Activated CD8-positive, alpha-beta T cell treated with anti-CD3 and anti-CD28 coated beads for 36 hours (primary cell): ENCODE measurements around the gene ZNF622. TPM values are rescaled to one million over a fixed set of nuclear protein-coding genes. Genes with fewer than 3 reads are reported as not detected.

ENCODE experiments used
- ATAC-seq: fragments of 200-7000 bp; cut with Tn5 transposase; one replicate; pipeline ENCODE4 v1.10.0; 2021; ENCODE audit warnings: mild to moderate bottlenecking, moderate library complexity
- CTCF ChIA-PET: fragments of 350-600 bp; sonication (Branson Sonifier 250); formaldehyde crosslinking; loops from one replicate; lab custom pipeline; 2021; ENCODE audit warnings: antibody characterized with exemption; lab: Charles Lee
- POLR2A ChIA-PET: fragments of 350-600 bp; sonication (Branson Sonifier 250); formaldehyde crosslinking; loops from one replicate; lab custom pipeline; 2021; ENCODE audit warnings: antibody characterized with exemption; lab: Charles Lee
- DNase-seq: peaks from one replicate; pipeline ENCODE4 v3.0.0-alpha.2; 2020
- H3K27ac Mint-ChIP-seq: one replicate; pipeline ENCODE4 v1.8.0; 2021; ENCODE audit warnings: mild to moderate bottlenecking, mixed read lengths
- H3K27me3 Mint-ChIP-seq: one replicate; pipeline ENCODE4 v1.8.0; 2021; ENCODE audit warnings: mixed read lengths
- H3K36me3 Mint-ChIP-seq: one replicate; pipeline ENCODE4 v1.8.0; 2021; ENCODE audit warnings: low read depth, mixed read lengths
- H3K4me1 Mint-ChIP-seq: one replicate; pipeline ENCODE4 v1.8.0; 2021; ENCODE audit warnings: low read depth, mixed read lengths
- H3K4me3 Mint-ChIP-seq: one replicate; pipeline ENCODE4 v1.8.0; 2021; ENCODE audit warnings: mild to moderate bottlenecking, moderate library complexity, mixed read lengths
- H3K9me3 Mint-ChIP-seq: one replicate; pipeline ENCODE4 v1.8.0; 2021; ENCODE audit warnings: mixed read lengths
- CTCF ChIP-seq: fragments of 200-600 bp; IDR thresholded peaks from one replicate; pipeline ENCODE4 v1.8.0; 2022; ENCODE audit warnings: antibody characterized with exemption, mild to moderate bottlenecking
- intact Hi-C: fragments of 100-400 bp; cut with micrococcal nuclease; formaldehyde crosslinking; loops from one replicate; pipeline ENCODE4 v1.10.0; 2022
- total RNA-seq, 2 experiments: library from RNA; stranded (reverse); gene quantifications; one replicate each; pipeline ENCODE4 v1.2.3, GENCODE V29; 2021

ZNF622 gene
- total RNA-seq, 2 experiments from 2014 or later, result 36.7 to 38.4 TPM

GRCh38 chr5:16505904-16506303 lies 40.3 kb upstream of the ZNF622 start:
- no peak for DNase-seq
- ChIA-PET POLR2A (no interaction called here), CTCF (interaction anchor here (0.6 to 1.2 kb wide), 3 partner anchors 16 to 45 kb away, joined by 3 to 7 read pairs (median 4); no protein-coding TSS in a partner anchor)
- TF ChIP-seq CTCF, result no peak
- H3K27me3 Mint-ChIP-seq, result no peaks in the 10 kb centered on the region
- intact Hi-C loops, result no loop called here
- H3K27ac Mint-ChIP-seq, result no peak overlapping the region
- H3K4me3 Mint-ChIP-seq, result no peak overlapping the region
- ATAC-seq, result no peak
- H3K4me1 Mint-ChIP-seq, result peaks cover 30% of the 10 kb centered on the region
- peaks cover 11% of the 10 kb centered on the region for H3K36me3 Mint-ChIP-seq
- peaks cover 2% of the 10 kb centered on the region for H3K9me3 Mint-ChIP-seq

- POLR2A ChIA-PET, result no interaction called here
- Mint-ChIP-seq H3K9me3 (peaks cover 2% of the 10 kb centered on the region), H3K36me3 (peaks cover 13% of the 10 kb centered on the region), H3K4me3 (no peak overlapping the region), H3K4me1 (peaks cover 27% of the 10 kb centered on the region), H3K27ac (no peak overlapping the region), H3K27me3 (no peaks in the 10 kb centered on the region)
- no peak for TF ChIP-seq CTCF
- DNase-seq (no peak), ATAC-seq (no peak)
- intact Hi-C loops, result no loop called here
- CTCF ChIA-PET, result interaction anchor here (1.2 kb wide), 2 partner anchors 15 to 45 kb away, joined by 4 to 7 read pairs; no protein-coding TSS in a partner anchor
These were observed 39.7 kb upstream of the ZNF622 start for GRCh38 chr5:16505140-16505891.

DNA sequence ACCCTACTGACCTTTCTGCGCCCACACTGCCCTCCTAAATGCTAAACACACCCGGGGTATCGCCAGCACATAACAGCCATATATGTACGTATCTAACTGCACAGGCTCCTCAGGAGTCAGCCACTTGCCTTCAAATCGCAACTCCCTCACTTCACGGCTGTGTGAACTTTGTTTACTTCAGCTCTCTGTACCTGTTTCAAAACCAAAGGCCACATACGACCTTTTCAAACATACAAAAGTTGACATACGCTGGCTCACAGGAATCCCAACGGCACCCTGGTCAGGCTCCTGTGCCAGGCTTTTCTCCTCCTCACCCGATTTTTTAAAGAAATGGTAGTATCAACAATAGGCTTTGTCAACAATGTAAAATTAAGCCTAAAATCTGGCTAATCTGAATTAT lies 39.0 kb upstream of the ZNF622 start:
- Mint-ChIP-seq H3K9me3 (peaks cover 2% of the 10 kb centered on the region), H3K36me3 (peaks cover 17% of the 10 kb centered on the region), H3K4me3 (no peak overlapping the region), H3K27ac (no peak overlapping the region), H3K27me3 (no peaks in the 10 kb centered on the region), H3K4me1 (peaks cover 24% of the 10 kb centered on the region)
- no peak for DNase-seq
- ChIA-PET POLR2A (no interaction called here), CTCF (no interaction called here)
- TF ChIP-seq CTCF, result no peak
- intact Hi-C loops, result no loop called here
- no peak for ATAC-seq

- POLR2A ChIA-PET, result no interaction called here
- TF ChIP-seq CTCF, result no peak
- Mint-ChIP-seq H3K27me3 (no peaks in the 10 kb centered on the region), H3K4me1 (peaks cover 17% of the 10 kb centered on the region), H3K9me3 (peaks cover 3% of the 10 kb centered on the region), H3K36me3 (peaks cover 20% of the 10 kb centered on the region), H3K27ac (no peak overlapping the region), H3K4me3 (no peak overlapping the region)
- ATAC-seq (no peak), DNase-seq (no peak)
- CTCF ChIA-PET, result no interaction called here
- intact Hi-C loops, result no loop called here
These were observed 37.3 kb upstream of the ZNF622 start for GRCh38 chr5:16502866-16503265.

- Mint-ChIP-seq H3K27me3 (no peaks in the 10 kb centered on the region), H3K9me3 (peaks cover 19% of the 10 kb centered on the region), H3K4me3 (no peak overlapping the region), H3K36me3 (peaks cover 33% of the 10 kb centered on the region), H3K27ac (no peak overlapping the region), H3K4me1 (peaks cover 9% of the 10 kb centered on the region)
- no peak for ATAC-seq
- POLR2A ChIA-PET, result no interaction called here
- CTCF ChIA-PET, result interaction anchor here (1.0 to 1.4 kb wide), 2 partner anchors 10 to 51 kb away, joined by 3 to 4 read pairs; no protein-coding TSS in a partner anchor
- intact Hi-C loops, result no loop called here
- DNase-seq, result no peak
- no peak for TF ChIP-seq CTCF
These were observed 34.4 kb upstream of the ZNF622 start for GRCh38 chr5:16500024-16500423.
